Amniotic stem cell (primary cell): ENCODE measurements around the gene RAB11FIP4.
A peak's percentile ranks its signal among the peaks of the same experiment; 100 is the strongest.

Experiments used
- DNase-seq: peaks from one replicate; lab custom pipeline; 2025; lab: John Stamatoyannopoulos, UW

Gene RAB11FIP4

DNA sequence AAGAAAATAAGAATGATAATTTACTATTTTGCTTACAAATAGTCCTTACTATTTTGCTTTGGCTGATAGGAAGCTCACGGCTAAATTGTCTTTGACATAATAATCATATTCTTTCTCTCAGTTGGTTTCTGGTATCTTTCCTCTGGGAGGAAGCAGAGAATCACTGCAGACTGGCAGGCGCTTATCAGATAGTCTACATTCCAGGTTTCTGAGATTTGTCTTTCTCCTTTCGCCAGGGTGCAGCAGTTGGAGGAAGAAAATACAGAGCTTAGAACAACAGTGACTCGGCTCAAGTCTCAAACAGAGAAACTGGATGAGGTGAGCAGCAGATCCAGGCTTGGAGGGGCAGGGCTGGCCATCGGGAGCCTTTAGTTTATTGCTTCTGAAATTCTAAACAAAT, 136.1 kb downstream of the RAB11FIP4 start:
- DNase-seq = peak; percentile 54

GRCh38 chr17:31528291-31528874, 136.9 kb downstream of the RAB11FIP4 start:
- DNase-seq = no peak

- no peak for DNase-seq
These were observed 138.4 kb downstream of the RAB11FIP4 start for GRCh38 chr17:31529841-31530251.

GRCh38 chr17:31530391-31530985, 139.0 kb downstream of the RAB11FIP4 start:
- no peak for DNase-seq

GRCh38 chr17:31531336-31531980, 140.0 kb downstream of the RAB11FIP4 start:
- DNase-seq = no peak

DNA sequence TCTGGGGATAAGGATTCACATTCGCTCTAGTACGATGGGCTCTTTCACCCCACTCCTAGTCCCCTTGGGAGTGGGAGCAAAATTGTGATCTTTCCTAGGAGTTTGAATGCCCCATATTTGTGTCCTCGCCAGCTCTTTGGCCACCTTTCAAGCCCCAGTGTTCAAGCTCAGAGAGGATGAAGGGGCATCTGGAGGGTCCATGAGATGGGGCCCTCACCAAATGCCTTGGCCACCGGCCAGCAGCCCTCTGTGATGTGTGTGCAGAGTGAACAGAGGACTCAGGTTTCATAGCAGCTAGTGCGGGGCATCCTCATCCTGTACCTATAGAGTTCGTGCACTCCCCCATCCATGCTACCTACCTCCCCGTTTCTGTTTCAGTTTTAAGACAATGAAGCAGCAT, 140.6 kb downstream of the RAB11FIP4 start:
- DNase-seq = no peak

DNA sequence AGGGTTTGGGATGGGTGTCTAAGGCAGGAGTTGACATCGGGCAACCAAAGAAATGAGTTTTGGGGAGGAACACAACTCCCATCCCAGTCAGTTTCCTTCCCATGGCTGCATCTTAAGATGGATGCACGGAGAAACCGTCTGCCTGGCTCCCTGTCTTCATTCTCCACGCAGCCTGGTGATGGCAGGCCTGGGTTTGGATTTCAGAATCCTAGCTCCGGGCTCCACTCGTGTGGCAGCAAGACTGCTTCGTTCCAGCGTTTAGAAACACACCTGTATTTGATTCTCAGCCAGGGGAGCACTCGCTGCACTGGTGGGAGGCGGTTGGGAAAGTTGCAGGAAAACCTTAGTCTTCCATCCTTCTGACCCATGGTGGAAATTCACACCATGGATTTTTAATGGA, 141.1 kb downstream of the RAB11FIP4 start:
- DNase-seq = no peak

GRCh38 chr17:31533546-31534155, 142.2 kb downstream of the RAB11FIP4 start:
- DNase-seq = peak; percentile 53

GRCh38 chr17:31534223-31534888, 142.9 kb downstream of the RAB11FIP4 start:
- no peak for DNase-seq

DNA sequence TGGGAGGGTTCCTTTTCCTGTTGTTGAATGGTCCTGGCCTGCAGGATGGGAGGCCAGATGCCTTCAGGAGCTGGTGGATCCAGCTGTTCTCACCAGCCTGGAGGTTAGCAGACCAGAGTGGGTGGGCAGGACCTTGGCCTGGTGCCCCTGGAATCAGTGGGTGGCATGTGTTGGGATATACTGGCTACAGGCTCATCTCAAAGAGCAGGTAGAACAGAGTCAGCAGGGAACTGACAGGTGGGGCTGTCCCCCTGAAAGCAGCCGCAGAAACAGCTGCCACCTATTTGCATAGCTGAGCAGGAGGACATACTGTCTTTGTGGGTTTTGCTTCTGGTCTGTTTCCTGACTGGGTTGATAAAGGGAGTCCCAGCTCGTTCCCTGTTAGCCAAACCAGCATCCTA, 144.1 kb downstream of the RAB11FIP4 start:
- no peak for DNase-seq

GRCh38 chr17:31536451-31536850, 145.0 kb downstream of the RAB11FIP4 start:
- no peak for DNase-seq

GRCh38 chr17:31537565-31538011, 146.1 kb downstream of the RAB11FIP4 start:
- no peak for DNase-seq

DNA sequence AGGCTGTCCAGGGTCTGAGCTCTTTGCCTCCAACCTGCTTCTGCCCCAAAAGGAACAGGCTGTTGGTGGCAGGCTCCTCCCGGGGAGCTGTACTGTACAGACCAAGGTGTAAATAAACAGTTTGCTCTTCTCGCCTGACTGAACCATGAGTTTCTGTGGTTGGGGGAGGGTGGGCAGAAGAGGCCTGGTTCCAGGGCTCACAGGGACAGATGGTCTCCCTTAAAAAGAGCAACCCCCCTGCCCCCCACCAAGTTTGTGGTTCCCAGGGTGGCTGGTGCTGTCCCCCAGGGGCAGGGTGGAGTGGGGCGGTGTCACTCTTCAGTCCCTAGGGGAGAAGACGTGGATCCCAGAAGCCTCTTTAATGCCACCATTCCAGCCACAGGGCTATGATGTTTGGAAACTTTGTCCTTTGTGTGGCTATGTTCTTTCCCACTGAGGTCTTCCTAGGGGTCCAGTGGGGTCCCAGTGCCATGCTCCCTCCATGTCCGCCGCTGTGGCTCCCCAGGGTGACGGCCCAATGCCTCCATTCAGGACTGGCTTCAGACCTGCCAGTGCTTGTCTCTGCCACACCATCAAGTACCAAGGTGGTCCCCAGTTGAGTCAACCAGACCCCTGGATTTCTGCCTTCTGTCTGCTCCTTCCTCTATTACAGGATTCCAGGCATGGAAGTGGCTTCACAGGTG, 146.7 kb downstream of the RAB11FIP4 start:
- no peak for DNase-seq

DNA sequence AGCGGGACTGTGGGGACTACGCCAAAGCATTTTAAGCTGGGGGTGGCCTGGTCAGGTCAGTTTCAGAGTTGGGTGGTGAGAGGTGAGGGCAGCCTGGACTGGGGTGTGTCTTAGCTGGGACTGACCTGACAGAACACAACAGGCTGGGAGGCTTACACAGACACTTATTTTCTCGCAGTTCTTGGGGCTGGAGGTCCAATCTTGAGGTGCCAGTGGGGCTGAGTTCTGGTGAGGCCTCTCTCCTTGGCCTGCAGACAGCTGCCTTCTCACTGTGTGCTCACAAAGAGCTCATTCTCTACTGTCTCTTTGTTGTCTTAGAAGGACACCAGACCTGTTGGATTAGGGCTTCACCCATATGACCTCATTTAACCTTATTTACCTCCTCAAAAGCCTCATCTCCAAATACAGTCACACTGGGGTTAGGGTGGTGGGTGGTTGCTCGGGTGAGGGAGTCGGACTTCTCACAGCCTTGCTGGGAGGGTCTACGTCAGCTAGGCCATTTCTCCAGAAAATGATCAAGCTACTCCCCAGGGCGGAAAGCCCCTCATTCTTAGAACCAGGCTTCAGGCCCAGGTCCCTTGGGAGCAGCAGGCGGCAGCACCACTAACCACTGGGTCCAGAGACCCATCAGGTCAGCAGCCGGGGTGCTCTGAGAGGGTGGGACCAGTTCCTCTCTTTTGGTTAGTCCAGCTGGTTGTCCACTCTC, 149.3 kb downstream of the RAB11FIP4 start:
- DNase-seq = no peak

DNA sequence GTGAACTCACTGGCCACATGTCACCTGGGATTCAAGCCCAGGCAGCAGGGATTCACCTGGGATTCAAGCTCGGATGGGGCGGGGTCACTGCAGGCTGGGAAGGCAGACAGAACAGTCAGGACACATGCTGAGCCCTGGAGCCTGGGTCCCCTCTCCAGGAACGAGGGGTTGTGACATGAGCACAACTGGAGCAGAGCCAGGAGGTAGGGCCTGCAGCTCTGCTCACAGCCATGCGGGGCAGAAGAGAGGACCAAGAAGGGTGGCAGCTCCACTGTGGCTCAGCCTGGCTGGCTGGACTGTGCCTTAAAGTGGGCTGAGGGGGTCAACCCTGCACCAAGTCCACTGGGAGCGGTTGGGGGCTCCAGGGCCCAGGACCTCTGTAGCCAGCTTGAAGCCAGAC, 150.1 kb downstream of the RAB11FIP4 start:
- DNase-seq = no peak

- no peak for DNase-seq
These were observed 152.7 kb downstream of the RAB11FIP4 start for GRCh38 chr17:31544186-31544585.

GRCh38 chr17:31546650-31547049, 155.2 kb downstream of the RAB11FIP4 start:
- no peak for DNase-seq

DNA sequence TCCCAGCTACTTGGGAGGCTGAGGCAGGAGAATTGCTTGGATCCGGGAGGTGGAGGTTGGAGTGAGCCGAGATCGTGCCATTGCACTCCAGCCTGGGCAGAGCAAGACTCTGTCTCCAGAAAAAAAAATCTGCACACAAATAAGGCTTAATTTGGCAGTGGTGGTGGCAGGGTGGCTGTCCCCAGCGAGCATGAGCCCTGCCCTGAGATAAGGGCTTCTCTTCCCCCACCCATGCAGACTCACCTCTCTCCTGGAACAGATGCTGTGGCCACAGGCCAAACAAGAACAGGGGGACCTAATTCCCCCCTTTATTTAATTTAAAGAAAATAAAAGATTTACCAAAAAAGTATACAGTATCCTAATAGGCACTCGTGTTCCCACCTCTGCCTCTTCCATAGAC, 157.2 kb downstream of the RAB11FIP4 start:
- DNase-seq = no peak

- no peak for DNase-seq
These were observed 157.6 kb downstream of the RAB11FIP4 start for GRCh38 chr17:31549121-31549524.

GRCh38 chr17:31549525-31550388, 158.3 kb downstream of the RAB11FIP4 start:
- peak; percentile 66 for DNase-seq
